ENCODE measurements around the gene ROBO4.

Gene ROBO4

GRCh38 chr11:124916370-124916710 lies 18.7 kb upstream of the ROBO4 start:
- TF ChIP-seq BACH2 (CRISPR knock-in tag; IDR thresholded peaks at IDR 0.05; ENCODE audit: borderline replicate concordance) (no peak), TCF4 (CRISPR knock-in tag; IDR thresholded peaks at IDR 0.05; ENCODE audit: borderline replicate concordance) (no peak), TSHZ2 (CRISPR knock-in tag; IDR thresholded peaks at IDR 0.05) (no peak), CREB5 (CRISPR knock-in tag; IDR thresholded peaks at IDR 0.05; ENCODE audit: low read depth) (no peak), CSDC2 (CRISPR knock-in tag; IDR thresholded peaks at IDR 0.05) (no peak), ZFP3 (CRISPR knock-in tag; IDR thresholded peaks at IDR 0.05) (no peak)

DNA sequence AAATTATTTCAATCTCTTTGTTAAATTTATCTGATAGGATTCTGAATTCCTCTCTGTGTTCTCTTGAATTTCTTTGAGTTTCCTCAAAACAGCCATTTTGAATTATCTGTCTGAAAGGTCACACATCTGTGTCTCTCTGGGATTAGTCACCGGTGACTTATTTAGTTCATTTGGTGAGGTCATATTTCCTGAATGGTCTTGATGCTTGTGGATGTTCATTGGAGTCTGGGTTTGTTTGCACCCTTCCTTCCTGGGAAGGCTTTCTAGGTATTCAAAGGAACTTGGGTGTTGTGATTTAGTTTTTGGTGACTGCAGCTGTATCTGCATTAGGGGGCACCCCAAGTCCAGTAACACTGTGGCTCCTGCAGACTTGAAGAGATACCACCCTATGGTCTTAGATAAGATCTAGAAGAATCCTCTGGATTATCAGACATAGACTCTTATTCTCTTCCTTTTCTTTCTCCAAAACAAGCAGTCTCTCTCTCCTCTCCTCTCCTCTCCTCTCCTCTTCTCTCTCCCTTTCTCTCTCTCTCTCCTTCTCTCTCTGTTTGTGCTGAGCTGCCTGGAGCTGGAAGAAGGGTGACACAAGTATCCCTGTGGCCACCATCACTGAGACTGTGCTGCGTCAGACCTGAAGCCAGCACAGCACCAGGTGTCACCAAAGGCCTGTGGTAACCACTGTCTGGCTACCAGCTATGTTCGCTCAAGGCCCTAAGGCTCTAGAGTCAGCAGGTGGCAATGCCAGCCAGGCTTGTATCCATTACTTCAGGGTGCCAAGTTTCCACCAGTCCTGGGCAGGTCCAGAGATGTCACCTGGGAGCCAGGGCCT lies 18.1 kb upstream of the ROBO4 start:
- TF ChIP-seq ZFP3 (CRISPR knock-in tag; IDR thresholded peaks at IDR 0.05): no peak
- TF ChIP-seq SNAI2 (CRISPR knock-in tag; IDR thresholded peaks at IDR 0.05): no peak
- ATAC-seq: no peak

More at GRCh38 chr11:124916370-124916710, 18.7 kb upstream of the ROBO4 start:
- no peak for ATAC-seq

DNA sequence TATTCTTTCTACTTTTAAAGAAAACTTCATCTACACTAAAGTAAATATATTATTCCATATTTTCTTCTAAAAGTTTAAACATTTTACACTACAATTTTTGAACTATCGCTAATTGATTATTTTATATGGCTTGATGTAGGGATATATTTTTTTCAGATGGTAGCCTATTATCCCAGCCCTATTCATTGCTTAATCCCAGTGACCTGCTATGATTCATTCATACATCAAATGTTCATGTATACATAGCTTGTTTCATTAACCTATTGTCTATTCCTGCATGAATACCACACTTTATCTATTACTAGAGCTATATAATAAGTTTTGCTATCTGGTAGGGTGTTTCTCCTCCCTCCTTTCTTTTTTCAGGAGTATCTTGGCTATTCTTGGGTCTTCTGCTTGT lies 5.0 kb upstream of the ROBO4 start:
- ATAC-seq: no peak
- no peak for TF ChIP-seq ZFP30 (CRISPR knock-in tag; IDR thresholded peaks at IDR 0.05)
- no peak for TF ChIP-seq SNAI2 (CRISPR knock-in tag; IDR thresholded peaks at IDR 0.05)
- TF ChIP-seq TOX (CRISPR knock-in tag; IDR thresholded peaks at IDR 0.05; ENCODE audit: borderline replicate concordance): no peak
- no peak for TF ChIP-seq ARNTL (CRISPR knock-in tag; IDR thresholded peaks at IDR 0.05; ENCODE audit: borderline replicate concordance, low read depth)
- no peak for TF ChIP-seq ZFP3 (CRISPR knock-in tag; IDR thresholded peaks at IDR 0.05)
- TF ChIP-seq, protein P1, sequence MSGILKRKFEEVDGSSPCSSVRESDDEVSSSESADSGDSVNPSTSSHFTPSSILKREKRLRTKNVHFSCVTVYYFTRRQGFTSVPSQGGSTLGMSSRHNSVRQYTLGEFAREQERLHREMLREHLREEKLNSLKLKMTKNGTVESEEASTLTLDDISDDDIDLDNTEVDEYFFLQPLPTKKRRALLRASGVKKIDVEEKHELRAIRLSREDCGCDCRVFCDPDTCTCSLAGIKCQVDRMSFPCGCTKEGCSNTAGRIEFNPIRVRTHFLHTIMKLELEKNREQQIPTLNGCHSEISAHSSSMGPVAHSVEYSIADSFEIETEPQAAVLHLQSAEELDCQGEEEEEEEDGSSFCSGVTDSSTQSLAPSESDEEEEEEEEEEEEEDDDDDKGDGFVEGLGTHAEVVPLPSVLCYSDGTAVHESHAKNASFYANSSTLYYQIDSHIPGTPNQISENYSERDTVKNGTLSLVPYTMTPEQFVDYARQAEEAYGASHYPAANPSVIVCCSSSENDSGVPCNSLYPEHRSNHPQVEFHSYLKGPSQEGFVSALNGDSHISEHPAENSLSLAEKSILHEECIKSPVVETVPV (CRISPR knock-in tag; IDR thresholded peaks at IDR 0.05): no peak
- no peak for TF ChIP-seq PATZ1 (CRISPR knock-in tag; IDR thresholded peaks at IDR 0.05; ENCODE audit: borderline replicate concordance)
- TF ChIP-seq, protein P2, sequence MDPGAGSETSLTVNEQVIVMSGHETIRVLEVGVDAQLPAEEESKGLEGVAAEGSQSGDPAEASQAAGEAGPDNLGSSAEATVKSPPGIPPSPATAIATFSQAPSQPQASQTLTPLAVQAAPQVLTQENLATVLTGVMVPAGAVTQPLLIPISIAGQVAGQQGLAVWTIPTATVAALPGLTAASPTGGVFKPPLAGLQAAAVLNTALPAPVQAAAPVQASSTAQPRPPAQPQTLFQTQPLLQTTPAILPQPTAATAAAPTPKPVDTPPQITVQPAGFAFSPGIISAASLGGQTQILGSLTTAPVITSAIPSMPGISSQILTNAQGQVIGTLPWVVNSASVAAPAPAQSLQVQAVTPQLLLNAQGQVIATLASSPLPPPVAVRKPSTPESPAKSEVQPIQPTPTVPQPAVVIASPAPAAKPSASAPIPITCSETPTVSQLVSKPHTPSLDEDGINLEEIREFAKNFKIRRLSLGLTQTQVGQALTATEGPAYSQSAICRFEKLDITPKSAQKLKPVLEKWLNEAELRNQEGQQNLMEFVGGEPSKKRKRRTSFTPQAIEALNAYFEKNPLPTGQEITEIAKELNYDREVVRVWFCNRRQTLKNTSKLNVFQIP (CRISPR knock-in tag; IDR thresholded peaks at IDR 0.05; ENCODE audit: borderline replicate concordance, low read depth): no peak
- no peak for TF ChIP-seq PPARA (CRISPR knock-in tag; IDR thresholded peaks at IDR 0.05; ENCODE audit: borderline replicate concordance)
- TF ChIP-seq ZNF70 (CRISPR knock-in tag; IDR thresholded peaks at IDR 0.05): no peak
- TF ChIP-seq ESRRG (CRISPR knock-in tag; IDR thresholded peaks at IDR 0.05): no peak
- no peak for TF ChIP-seq RARB (CRISPR knock-in tag; IDR thresholded peaks at IDR 0.05)
- no peak for TF ChIP-seq ZC3H10 (CRISPR knock-in tag; IDR thresholded peaks at IDR 0.05)
- TF ChIP-seq BACH2 (CRISPR knock-in tag; IDR thresholded peaks at IDR 0.05; ENCODE audit: borderline replicate concordance): no peak
- TF ChIP-seq OSR1 (CRISPR knock-in tag; IDR thresholded peaks at IDR 0.05): no peak

All from SK-N-SH treated with all-trans-retinoic acid at 6 μM for 48 hours (cell line).